ENCODE results near the gene UST. TPM values are rescaled to one million over a fixed set of nuclear protein-coding genes. Genes with fewer than 3 reads are reported as not detected.
A peak's percentile ranks its signal among the peaks of the same experiment; 100 is the strongest.

Gene UST, protein sequence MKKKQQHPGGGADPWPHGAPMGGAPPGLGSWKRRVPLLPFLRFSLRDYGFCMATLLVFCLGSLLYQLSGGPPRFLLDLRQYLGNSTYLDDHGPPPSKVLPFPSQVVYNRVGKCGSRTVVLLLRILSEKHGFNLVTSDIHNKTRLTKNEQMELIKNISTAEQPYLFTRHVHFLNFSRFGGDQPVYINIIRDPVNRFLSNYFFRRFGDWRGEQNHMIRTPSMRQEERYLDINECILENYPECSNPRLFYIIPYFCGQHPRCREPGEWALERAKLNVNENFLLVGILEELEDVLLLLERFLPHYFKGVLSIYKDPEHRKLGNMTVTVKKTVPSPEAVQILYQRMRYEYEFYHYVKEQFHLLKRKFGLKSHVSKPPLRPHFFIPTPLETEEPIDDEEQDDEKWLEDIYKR
- 10 to 100 TPM; 16.7 to 19.5 (median 18.1) TPM for total RNA-seq

DNA sequence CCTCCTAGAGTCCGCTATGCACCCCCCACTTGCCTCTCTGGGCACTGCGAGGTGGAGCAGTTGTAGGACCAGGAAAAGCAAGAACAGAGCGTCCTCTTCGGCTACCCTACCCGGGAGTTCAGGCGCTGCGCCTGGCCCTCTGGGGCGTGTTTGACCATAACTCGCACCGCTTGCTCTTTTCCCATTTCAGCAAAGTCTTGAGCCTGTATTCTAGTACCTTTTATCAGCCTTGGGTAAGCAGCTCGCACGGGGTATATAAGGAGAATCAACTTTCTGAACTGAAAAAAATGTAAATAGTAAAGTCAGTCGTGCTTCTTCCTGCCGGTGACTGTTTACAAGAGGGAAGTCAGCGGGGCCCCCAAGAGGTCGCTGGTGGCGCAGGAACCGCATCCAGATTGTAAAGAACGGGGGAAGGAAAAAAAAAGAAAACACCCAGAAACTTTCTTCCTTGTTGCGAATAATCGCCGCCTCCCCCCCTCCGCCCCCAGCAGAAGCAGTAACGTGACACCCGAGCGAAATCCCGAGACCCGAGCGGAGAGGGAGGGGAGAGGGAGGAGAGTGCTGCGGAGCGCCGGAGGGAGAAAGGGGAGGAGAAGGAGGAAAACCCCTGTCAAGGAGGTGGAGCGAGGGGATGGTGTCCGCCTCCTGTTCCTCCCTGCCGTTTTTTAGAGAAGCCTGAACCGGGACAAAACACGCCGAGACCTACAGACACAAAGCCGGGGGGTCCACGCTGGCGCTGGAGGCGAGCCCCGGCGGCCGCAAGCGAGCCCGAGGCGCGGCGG is at the start of gene UST:
TSS of gene UST (plus strand) at position 668 of the 782 bp plus-strand sequence. CDS start 401 bp downstream, outside the sequence.
- H3K4me1 ChIP-seq = peaks cover 36% of the 10 kb centered on the region
- H3K9me3 ChIP-seq = no peaks in the 10 kb centered on the region
- H3K4me3 ChIP-seq = peak within 1 kb of the TSS; percentile 93
- TF ChIP-seq, protein P1, sequence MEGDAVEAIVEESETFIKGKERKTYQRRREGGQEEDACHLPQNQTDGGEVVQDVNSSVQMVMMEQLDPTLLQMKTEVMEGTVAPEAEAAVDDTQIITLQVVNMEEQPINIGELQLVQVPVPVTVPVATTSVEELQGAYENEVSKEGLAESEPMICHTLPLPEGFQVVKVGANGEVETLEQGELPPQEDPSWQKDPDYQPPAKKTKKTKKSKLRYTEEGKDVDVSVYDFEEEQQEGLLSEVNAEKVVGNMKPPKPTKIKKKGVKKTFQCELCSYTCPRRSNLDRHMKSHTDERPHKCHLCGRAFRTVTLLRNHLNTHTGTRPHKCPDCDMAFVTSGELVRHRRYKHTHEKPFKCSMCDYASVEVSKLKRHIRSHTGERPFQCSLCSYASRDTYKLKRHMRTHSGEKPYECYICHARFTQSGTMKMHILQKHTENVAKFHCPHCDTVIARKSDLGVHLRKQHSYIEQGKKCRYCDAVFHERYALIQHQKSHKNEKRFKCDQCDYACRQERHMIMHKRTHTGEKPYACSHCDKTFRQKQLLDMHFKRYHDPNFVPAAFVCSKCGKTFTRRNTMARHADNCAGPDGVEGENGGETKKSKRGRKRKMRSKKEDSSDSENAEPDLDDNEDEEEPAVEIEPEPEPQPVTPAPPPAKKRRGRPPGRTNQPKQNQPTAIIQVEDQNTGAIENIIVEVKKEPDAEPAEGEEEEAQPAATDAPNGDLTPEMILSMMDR (IDR thresholded peaks at IDR 0.05) = peak; percentile 11 to 30
- peak in 1 of 3 donors; percentile 64 for TF ChIP-seq POLR2AphosphoS5 (IDR thresholded peaks at IDR 0.05)
- no peak for TF ChIP-seq EP300 (IDR thresholded peaks at IDR 0.05)
- peak in 1 of 2 donors; percentile 77 for TF ChIP-seq POLR2A (IDR thresholded peaks at IDR 0.05)
- peak; percentile 94 for DNase-seq (ENCODE audit: low spot score in 2 of 2)
- H3K27ac ChIP-seq = peak within 1 kb of the TSS; percentile 86
- no peaks in the 10 kb centered on the region for H3K36me3 ChIP-seq
- WGBS = under 1% methylated on average over 48 of the region's 50 CpGs
- H3K27me3 ChIP-seq = peaks cover 5% of the 10 kb centered on the region

DNA sequence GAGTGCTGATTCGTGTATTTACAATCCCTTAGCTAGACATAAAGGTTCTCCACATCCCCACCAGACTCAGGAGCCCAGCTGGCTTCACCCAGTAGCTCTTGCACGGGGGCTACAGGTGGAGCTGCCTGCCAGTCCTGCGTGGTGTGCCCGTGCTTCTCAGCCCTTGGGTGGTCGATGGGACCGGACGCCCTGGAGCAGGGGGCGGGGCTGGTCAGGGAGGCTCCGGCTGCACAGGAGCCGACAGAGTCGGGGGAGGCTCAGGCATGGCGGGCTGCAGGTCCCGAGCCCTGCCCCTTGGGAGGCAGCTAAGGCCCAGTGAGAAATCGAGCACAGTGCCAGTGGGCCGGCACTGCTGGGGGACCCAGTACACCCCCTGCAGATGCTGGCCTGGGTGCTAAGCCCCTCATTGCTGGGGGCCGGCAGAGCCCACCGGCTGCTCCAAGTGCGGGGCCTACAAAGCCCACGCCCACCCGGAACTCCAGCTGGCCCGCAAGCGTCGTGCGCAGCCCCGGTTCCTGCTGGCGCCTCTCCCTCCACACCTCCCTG is 48.9 kb upstream of the UST start:
- no CpG with 5 or more reads among the region's 26 CpGs for WGBS
- TF ChIP-seq POLR2A (IDR thresholded peaks at IDR 0.05) (no peak), POLR2AphosphoS5 (IDR thresholded peaks at IDR 0.05) (no peak), EP300 (IDR thresholded peaks at IDR 0.05) (no peak)
- TF ChIP-seq, protein P1 (IDR thresholded peaks at IDR 0.05) = no peak
- Histone ChIP-seq H3K27me3 (no peaks in the 10 kb centered on the region), H3K36me3 (no peaks in the 10 kb centered on the region), H3K9me3 (no peaks in the 10 kb centered on the region), H3K4me1 (peaks cover 27% of the 10 kb centered on the region), H3K27ac (no peak overlapping the region), H3K4me3 (no peak overlapping the region)
- no peak for DNase-seq (ENCODE audit: low spot score in 2 of 2)

DNA sequence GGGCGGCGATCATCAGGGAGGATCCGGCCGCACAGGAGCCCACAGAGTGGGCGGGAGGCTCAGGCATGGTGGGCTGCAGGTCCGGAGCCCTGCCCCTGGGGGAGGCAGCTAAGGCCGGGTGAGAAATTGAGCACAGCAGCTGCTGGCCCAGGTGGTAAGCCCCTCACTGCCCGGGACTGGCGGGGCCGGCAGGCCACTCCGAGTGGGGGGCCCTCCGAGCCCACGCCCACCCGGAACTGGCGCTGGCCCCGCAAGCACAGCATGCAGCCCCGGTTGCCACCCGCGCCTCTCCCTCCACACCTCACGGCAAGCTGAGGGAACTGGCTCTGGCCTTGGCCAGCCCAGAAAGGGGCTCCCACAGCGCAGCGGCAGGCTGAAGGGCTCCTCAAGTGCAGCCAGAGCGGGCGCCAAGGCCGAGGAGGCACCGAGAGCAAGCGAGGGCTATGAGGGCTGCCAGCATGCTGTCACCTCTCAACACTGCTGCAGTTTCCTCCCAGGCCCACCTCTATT is 48.1 kb upstream of the UST start:
- no peak for DNase-seq (ENCODE audit: low spot score in 2 of 2)
- Histone ChIP-seq H3K9me3 (no peaks in the 10 kb centered on the region), H3K4me1 (peaks cover 27% of the 10 kb centered on the region), H3K27me3 (no peaks in the 10 kb centered on the region), H3K4me3 (no peak overlapping the region), H3K27ac (no peak overlapping the region), H3K36me3 (no peaks in the 10 kb centered on the region)
- TF ChIP-seq EP300 (IDR thresholded peaks at IDR 0.05) (no peak), POLR2A (IDR thresholded peaks at IDR 0.05) (no peak), POLR2AphosphoS5 (IDR thresholded peaks at IDR 0.05) (no peak)
- TF ChIP-seq, protein P1 (IDR thresholded peaks at IDR 0.05) = no peak
- WGBS = 93% methylated on average over 5 of the region's 27 CpGs

DNA sequence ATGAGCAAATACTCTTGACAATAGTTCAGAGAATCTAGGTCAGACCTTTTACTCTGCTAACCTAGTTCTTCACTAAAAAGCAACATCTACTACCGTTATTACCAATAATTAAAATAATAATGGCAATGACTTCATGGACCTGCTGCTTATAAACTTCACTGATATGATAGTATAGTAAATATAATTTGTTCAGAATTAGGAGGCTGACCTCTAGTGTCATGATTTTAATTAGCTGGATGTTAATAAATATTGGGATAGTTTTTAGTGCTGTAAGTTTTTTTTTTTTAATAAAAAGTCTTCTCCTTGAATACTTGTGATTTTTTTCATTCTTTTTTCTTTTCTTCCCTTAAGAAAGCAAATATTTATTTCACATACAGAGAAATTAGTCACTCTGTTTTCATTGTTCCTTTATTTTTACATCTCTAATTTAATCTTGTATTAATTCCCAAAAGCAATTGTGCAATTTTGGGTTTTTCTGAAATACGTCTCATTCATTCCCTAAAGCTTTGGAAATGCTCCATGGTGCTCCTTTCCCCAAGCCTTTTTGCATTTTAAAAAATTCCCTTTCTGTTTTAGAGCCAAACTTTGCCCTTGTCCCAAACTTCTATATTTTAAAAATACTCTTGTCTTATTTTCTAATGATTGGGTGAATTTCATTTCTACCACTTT is 46.6 kb upstream of the UST start:
- WGBS = 28% methylated on average over 2 of the region's 2 CpGs
- Histone ChIP-seq H3K27me3 (no peaks in the 10 kb centered on the region), H3K4me3 (peak overlapping the region; percentile 35), H3K4me1 (peaks cover 27% of the 10 kb centered on the region), H3K36me3 (no peaks in the 10 kb centered on the region), H3K27ac (peak overlapping the region; percentile 27), H3K9me3 (no peaks in the 10 kb centered on the region)
- TF ChIP-seq POLR2A (IDR thresholded peaks at IDR 0.05) (no peak), POLR2AphosphoS5 (IDR thresholded peaks at IDR 0.05) (no peak), EP300 (IDR thresholded peaks at IDR 0.05) (no peak)
- TF ChIP-seq, protein P1 (IDR thresholded peaks at IDR 0.05) = no peak
- DNase-seq (ENCODE audit: low spot score in 2 of 2) = no peak
